DMS114 treated with DMSO at 0.1 percent for 48 hours (cell line): Measurements from ENCODE around the gene ROCK2.

ENCODE experiments used
- DNase-seq: peaks from one replicate; lab custom pipeline; 2025; ENCODE audit not compliant: unreplicated experiment; lab: John Stamatoyannopoulos, UW

ROCK2 gene

GRCh38 chr2:11344342-11344955, at the start of gene ROCK2:
Gene ROCK2, minus strand, starts transcription at chr2:11344636. Its CDS starts 500 bp downstream, at chr2:11344136.
- peak; percentile 68 for DNase-seq

GRCh38 chr2:11393711-11394236, 49.3 kb upstream of the ROCK2 start:
- no peak for DNase-seq

- DNase-seq: no peak
These were observed 47.5 kb upstream of the ROCK2 start for GRCh38 chr2:11391942-11392266.

- no peak for DNase-seq
These were observed 45.9 kb upstream of the ROCK2 start for GRCh38 chr2:11390399-11390658.

GRCh38 chr2:11389551-11390398, 45.3 kb upstream of the ROCK2 start:
- no peak for DNase-seq

- no peak for DNase-seq
These were observed 44.6 kb upstream of the ROCK2 start for GRCh38 chr2:11389052-11389420.

- DNase-seq: no peak
These were observed 44.0 kb upstream of the ROCK2 start for GRCh38 chr2:11388262-11389051.

GRCh38 chr2:11387843-11388242, 43.4 kb upstream of the ROCK2 start:
- no peak for DNase-seq

GRCh38 chr2:11387100-11387390, 42.6 kb upstream of the ROCK2 start:
- DNase-seq: no peak

GRCh38 chr2:11385847-11386246, 41.4 kb upstream of the ROCK2 start:
- no peak for DNase-seq

GRCh38 chr2:11385216-11385615, 40.8 kb upstream of the ROCK2 start:
- DNase-seq: no peak

- DNase-seq: no peak
These were observed 35.1 kb upstream of the ROCK2 start for GRCh38 chr2:11379558-11379957.

GRCh38 chr2:11377928-11378545, 33.6 kb upstream of the ROCK2 start:
- DNase-seq: no peak

- no peak for DNase-seq
These were observed 31.6 kb upstream of the ROCK2 start for GRCh38 chr2:11376071-11376470.

GRCh38 chr2:11375689-11376027, 31.2 kb upstream of the ROCK2 start:
- no peak for DNase-seq

GRCh38 chr2:11375025-11375688, 30.7 kb upstream of the ROCK2 start:
- DNase-seq: no peak

- no peak for DNase-seq
These were observed 28.7 kb upstream of the ROCK2 start for GRCh38 chr2:11373096-11373495.

GRCh38 chr2:11371092-11371937, 26.9 kb upstream of the ROCK2 start:
- DNase-seq: no peak

GRCh38 chr2:11370377-11371091, 26.1 kb upstream of the ROCK2 start:
- no peak for DNase-seq

- DNase-seq: no peak
These were observed 23.7 kb upstream of the ROCK2 start for GRCh38 chr2:11368059-11368572.
